Measurements from ENCODE around the gene N4BP2L1.
A peak's percentile ranks its signal among the peaks of the same experiment; 100 is the strongest.

GRCh38 chr13:32443111-32443510, 15.2 kb upstream of the N4BP2L1 start:
- TF ChIP-seq CTCF (conservative IDR thresholded peaks at IDR 0.05; ENCODE audit: low read length) (peak; percentile 77), EZH2phosphoT487 (IDR thresholded peaks at IDR 0.05; ENCODE audit: borderline replicate concordance, low read depth, low read length) (no peak)

Data from OCI-LY7 (cell line).